Stomach smooth muscle (tissue), 2 donors: ENCODE data around the gene ESR1.

ENCODE experiments used
- H3K27ac ChIP-seq: one replicate; pipeline ENCODE4 v1.7.0; 2013; ENCODE audit warnings: mild to moderate bottlenecking, low read length, inconsistent platforms
- H3K27me3 ChIP-seq, 2 donors: one replicate each; pipeline ENCODE4 v1.7.0; 2013; ENCODE audit warnings: low read length in 2 of 2; ENCODE audit not compliant: insufficient read depth in 2 of 2, control insufficient read depth in 1 of 2
- H3K36me3 ChIP-seq, 2 donors: one replicate each; pipeline ENCODE4 v1.7.0; 2013; ENCODE audit warnings: low read length in 2 of 2; ENCODE audit not compliant: control insufficient read depth in 2 of 2, insufficient read depth in 2 of 2
- H3K4me1 ChIP-seq: one replicate; pipeline ENCODE4 v1.7.0; 2013; ENCODE audit warnings: low read length; ENCODE audit not compliant: control insufficient read depth, insufficient read depth
- H3K4me3 ChIP-seq, 2 donors: one replicate each; pipeline ENCODE4 v1.7.0; 2013; ENCODE audit warnings: low read length in 2 of 2
- H3K9ac ChIP-seq, 2 donors: one replicate each; pipeline ENCODE4 v1.7.0; 2013; ENCODE audit warnings: low read length in 2 of 2, mild to moderate bottlenecking in 1 of 2
- H3K9me3 ChIP-seq, 2 donors: one replicate each; pipeline ENCODE4 v1.7.0; 2013; ENCODE audit warnings: low read length in 2 of 2; ENCODE audit not compliant: control insufficient read depth in 2 of 2
- donor health status: healthy.
- donor health status: Pancreatic carcinoma.

Gene ESR1

GRCh38 chr6:152170313-152170701, 362.8 kb downstream of the ESR1 start:
- Histone ChIP-seq H3K4me3 (no peak overlapping the region), H3K4me1 (peaks cover 8% of the 10 kb centered on the region), H3K27ac (no peak overlapping the region), H3K9me3 (no peaks in the 10 kb centered on the region), H3K36me3 (peaks cover 25 to 26% of the 10 kb centered on the region in 2 donors), H3K9ac (no peak overlapping the region), H3K27me3 (no peaks in the 10 kb centered on the region)

GRCh38 chr6:152170702-152171667, 363.5 kb downstream of the ESR1 start:
- Histone ChIP-seq H3K27ac (peak overlapping the region; percentile 12), H3K9me3 (no peaks in the 10 kb centered on the region), H3K4me1 (peaks cover 8% of the 10 kb centered on the region), H3K27me3 (no peaks in the 10 kb centered on the region), H3K4me3 (no peak overlapping the region), H3K36me3 (peaks cover 21 to 25% of the 10 kb centered on the region in 2 donors), H3K9ac (no peak overlapping the region)

- no peak overlapping the region for H3K27ac ChIP-seq
Observed at GRCh38 chr6:152173321-152173720, 365.8 kb downstream of the ESR1 start.

GRCh38 chr6:152173957-152174356, 366.5 kb downstream of the ESR1 start:
- Histone ChIP-seq H3K36me3 (peaks cover 22 to 30% of the 10 kb centered on the region in 2 donors), H3K27me3 (no peaks in the 10 kb centered on the region), H3K27ac (no peak overlapping the region), H3K4me3 (no peak overlapping the region), H3K9me3 (no peaks in the 10 kb centered on the region), H3K9ac (no peak overlapping the region), H3K4me1 (no peaks in the 10 kb centered on the region)

More at GRCh38 chr6:152173321-152173720, 365.8 kb downstream of the ESR1 start:
- Histone ChIP-seq H3K9me3 (no peaks in the 10 kb centered on the region), H3K4me1 (peaks cover 2% of the 10 kb centered on the region), H3K36me3 (peaks cover 24 to 30% of the 10 kb centered on the region in 2 donors), H3K9ac (no peak overlapping the region), H3K27me3 (no peaks in the 10 kb centered on the region), H3K4me3 (no peak overlapping the region)

GRCh38 chr6:152176268-152176667, 368.8 kb downstream of the ESR1 start:
- H3K9me3 ChIP-seq, result no peaks in the 10 kb centered on the region
- no peak overlapping the region for H3K27ac ChIP-seq
- H3K4me3 ChIP-seq, result no peak overlapping the region
- no peaks in the 10 kb centered on the region for H3K4me1 ChIP-seq
- H3K36me3 ChIP-seq, result peaks cover 18 to 23% of the 10 kb centered on the region in 2 donors
- no peak overlapping the region for H3K9ac ChIP-seq
- no peaks in the 10 kb centered on the region for H3K27me3 ChIP-seq
